HG02759 (cell line): ENCODE data around the gene ABCG5.

Source experiments
- ATAC-seq: cut with Tn5 transposase; IDR thresholded peaks from one replicate; pipeline ENCODE4 v1.9.1; 2021; ENCODE audit warnings: mild to moderate bottlenecking, moderate library complexity; ENCODE audit not compliant: unreplicated experiment

The ABCG5 gene

DNA sequence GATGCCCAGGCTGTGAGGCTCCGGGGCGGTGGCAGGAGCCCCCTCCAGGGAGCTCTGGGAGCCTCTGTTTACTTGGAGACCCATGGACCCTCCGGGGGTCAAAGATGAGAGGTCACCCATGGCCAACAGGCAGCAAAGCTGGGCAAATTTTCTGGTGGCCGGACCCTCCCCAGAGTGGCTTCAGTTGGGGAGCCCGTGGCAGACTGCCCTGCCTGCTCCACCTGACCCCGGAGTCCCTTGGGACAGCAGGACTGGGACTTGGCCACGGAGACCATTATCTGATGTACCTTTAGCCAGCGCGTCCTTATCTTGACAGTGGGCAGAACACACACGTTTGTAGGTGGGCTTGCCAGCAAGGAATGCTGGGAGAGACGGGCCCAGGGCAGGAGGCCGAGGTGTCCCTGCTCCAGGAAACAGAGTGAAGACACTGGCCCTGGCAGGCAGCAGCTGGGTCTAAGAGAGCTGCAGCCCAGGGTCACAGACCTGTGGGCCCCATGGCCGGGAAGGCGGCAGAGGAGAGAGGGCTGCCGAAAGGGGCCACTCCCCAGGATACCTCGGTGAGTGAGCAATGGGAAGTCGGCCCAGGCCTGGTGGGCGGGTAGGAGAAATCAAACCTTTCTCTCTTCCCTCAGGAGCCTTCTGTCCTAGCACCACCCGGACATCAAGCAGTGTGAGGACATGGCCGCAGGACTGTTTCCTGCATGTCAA is at the start of gene ABCG5, which contains the start of gene ABCG8:
Gene ABCG5, minus strand, starts transcription at position 280 of the 708 bp plus-strand sequence. Its CDS starts 160 bp downstream, at position 120.
Gene ABCG8, plus strand, starts transcription at position 412 of the 708 bp plus-strand sequence. Its CDS starts 83 bp downstream, at position 495.
- no peak for ATAC-seq

DNA sequence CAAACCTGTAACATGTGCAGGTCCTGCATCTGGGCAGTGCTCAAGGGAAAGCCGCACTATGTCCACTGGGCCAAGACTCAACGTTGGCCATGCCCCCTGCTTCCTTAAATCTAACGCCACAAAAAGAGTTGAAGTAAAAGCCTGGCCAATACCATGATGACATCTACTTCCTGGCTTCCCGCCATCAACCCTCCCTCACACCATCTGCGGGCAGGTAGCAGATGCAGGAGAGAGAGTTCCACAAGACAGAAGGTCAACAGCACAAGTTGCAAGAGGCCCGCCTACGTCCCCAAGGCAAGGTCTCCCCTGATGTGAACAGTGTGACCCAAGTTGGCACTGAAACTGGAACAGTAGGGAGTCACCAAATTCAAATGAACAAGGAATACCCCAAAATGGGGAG is 48.5 kb upstream of the ABCG5 start:
- no peak for ATAC-seq

DNA sequence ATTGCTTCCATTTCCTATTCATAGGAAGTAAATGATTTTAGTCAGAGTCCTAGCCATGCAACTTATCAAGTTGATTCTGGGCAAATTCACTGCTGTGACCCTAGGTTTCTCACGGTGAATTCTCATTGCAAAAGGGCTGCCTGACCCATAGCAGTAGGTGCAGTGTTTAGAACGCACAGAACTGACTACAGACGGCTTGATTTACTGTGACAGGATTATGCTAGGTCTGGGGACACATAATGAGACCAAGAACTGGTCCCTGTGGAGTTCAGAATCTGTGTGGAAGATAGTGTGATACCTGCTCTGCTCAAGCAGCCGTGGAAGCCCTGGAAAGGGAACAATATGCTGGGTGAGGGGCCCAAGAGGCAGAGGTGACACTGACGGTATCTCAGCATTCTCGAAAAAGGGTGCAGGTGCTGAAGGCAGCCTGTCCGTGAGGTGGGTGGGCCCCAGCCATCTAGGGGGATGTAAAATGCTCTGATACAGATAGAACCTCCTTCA is 46.5 kb upstream of the ABCG5 start:
- ATAC-seq, result no peak

DNA sequence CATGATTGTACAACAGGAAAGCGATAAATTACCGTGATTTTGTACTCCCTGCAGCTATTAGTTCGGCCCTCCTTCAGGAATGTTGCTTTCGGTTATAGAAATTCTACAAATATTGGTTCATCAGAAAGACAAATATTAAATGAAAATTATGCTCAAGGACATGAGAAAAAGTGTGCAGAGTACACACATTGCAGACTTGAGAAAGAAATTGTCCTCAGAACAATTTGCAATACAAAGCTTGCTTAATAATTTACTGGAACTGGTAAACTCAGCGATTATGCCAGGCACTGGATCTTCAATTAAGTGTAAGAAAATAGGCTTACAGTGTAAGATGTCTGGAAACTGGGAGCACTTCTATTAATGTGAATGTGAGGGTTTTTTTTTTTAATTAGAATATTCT is 46.0 kb upstream of the ABCG5 start:
- ATAC-seq, result no peak

DNA sequence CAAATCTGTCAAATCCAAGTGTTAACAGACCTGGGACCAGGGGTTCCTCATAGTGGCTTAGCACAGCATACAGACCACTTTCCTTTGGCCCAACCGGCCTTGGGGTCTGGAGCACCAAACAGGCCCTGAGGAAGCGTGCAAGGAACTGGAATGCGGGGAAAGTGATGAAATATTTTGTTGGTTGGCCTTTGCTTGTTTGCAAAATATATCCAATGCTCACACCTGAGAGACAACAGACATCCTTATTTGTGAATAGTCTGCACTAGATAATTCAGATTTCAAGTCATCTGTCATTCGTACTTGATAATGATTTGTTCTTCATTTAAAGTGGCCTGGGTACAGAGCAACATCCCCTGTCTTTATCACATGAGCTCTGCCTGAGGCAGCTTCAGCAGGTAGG is 43.7 kb upstream of the ABCG5 start:
- ATAC-seq, result no peak

DNA sequence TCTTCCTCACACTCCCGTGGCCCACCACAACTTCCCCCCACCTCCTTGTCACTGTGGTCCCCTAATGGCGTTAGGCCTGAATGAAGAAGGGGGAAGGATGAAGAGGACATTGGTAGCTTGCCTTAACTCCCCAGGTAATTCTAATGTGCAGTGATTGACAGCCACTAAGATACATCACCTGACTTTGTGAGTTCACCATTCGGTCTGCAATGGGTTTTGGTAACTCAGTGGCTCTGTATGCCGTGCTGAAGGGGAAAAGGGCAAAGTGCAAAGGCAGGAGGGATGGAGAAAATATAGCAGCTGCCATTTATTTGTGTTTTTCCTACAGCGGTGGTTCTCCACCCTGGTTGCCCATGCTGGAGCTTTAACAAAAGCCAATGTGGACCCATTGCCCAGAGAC is 42.3 kb upstream of the ABCG5 start:
- ATAC-seq, result no peak

DNA sequence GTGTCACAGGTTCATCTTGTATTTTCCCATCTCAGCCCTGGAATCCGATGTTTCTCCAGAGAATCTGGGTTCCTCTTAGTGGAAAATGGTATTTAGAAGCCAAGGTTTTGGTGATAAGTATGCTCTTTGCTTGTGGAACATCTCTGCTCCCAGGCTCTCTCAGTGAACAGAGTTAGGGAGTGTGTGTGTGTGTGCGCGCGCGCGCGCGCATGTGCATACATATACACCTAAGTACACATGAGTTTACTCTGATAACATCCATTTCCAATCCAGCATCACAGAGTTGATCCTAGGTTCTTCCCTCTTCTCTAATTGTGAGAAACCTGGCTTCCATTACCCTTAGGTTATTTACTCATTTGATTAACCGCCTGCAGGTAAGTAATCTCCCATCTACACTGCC is 41.8 kb upstream of the ABCG5 start:
- no peak for ATAC-seq

DNA sequence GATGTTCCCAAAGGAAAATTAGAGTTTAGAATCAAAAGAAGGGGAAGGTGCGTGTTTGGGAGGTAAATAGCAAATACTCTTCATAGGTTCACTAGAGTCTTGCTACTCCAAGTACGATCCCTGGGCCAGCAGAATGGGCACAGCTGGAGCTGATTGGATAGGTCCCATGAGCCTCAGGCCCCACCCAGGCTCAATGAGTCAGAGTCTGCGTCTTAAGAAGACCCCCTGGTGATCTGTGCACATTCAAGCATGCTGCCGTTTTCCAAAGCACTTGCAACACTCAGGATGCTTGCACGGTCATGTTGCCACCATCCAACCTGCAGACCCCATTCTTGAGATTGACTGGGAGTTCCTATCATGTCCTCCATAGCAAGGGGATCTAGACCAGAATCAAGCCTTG is 40.6 kb upstream of the ABCG5 start:
- no peak for ATAC-seq

DNA sequence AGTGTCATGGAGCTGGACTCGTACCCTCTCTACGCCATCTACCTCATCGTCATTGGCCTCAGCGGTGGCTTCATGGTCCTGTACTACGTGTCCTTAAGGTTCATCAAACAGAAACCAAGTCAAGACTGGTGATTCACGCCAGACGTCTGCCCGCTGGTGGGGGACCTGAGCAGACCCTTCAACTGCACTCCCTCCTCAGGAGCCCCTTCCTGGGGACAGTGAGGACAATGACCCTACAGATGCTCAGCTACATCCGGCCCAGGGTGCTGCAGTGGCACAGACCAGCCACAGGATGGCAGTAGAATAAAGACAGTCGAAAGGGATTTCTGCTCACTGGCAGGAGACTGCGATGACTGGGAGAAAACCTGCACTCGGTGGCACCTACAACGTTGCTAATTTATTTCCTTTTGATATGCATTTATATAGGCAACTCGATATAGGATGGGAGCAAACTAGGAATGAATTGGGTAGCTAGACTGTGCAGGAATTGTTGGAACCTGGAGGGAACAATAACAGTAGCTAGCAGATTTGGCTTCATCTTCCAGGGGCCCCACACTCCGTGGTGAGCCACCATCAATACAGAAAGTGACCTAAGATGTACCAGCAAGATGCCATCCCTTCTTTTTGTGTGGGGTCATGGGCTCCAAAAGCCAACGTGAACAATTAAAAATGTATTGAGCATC is 39.3 kb upstream of the ABCG5 start:
- no peak for ATAC-seq

DNA sequence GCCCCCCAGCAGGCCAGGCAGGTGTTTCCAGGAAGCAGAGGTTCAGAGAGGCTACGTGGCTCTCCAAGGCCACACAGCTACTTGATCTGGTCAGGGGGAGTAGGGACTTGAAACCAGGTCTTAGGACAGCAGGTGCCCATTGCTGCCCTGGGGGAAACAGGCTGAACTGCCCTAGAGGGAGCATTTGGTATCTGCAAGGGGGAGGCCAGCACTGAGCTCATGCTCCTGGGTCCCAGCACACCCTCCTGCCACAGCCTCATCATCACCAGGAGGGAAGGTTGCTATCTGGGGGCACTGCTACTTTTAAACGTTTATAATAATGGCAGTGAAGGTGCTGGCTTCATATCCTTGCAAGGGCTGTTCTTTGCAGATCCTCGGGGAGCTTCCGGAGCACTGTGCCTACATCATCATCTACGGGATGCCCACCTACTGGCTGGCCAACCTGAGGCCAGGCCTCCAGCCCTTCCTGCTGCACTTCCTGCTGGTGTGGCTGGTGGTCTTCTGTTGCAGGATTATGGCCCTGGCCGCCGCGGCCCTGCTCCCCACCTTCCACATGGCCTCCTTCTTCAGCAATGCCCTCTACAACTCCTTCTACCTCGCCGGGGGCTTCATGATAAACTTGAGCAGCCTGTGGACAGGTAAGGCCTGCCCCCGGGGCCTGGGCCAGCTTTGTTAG is 36.3 kb upstream of the ABCG5 start:
- no peak for ATAC-seq

DNA sequence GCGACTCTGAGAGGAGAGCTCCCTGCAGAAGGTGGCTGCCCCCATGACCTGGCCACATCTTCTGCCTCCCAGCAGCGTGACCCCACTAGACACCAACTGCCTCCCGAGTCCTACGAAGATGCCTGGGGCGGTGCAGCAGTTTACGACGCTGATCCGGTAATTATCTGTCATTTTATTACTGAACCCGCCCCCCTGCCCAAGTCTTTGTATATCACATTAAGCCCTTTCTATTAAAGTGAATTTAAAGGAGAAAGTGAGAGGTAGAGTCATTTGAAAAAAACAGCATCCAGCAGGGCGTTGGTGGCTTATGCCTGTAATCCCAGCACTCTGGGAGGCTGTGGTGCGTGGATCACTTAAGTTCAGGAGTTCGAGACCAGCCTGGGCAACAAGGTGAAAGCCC is 33.5 kb upstream of the ABCG5 start:
- no peak for ATAC-seq

DNA sequence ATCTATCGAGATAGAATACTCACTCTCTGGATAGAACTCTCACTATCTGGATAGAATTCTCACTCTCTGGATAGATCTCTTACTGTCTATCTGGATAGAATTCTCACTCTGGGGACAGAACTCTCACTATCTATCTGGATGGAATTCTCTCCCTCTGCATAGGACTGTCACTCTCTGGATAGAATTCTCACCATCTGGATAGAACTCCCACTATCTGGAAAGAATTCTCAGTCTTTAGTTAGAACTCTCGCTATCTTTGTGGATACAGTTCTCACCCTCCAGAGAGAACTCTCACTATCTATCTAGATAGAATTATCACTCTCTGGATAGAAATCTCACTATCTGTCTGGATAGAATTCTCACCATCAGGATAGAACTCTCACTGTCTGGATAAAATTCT is 16.7 kb upstream of the ABCG5 start:
- ATAC-seq, result no peak

DNA sequence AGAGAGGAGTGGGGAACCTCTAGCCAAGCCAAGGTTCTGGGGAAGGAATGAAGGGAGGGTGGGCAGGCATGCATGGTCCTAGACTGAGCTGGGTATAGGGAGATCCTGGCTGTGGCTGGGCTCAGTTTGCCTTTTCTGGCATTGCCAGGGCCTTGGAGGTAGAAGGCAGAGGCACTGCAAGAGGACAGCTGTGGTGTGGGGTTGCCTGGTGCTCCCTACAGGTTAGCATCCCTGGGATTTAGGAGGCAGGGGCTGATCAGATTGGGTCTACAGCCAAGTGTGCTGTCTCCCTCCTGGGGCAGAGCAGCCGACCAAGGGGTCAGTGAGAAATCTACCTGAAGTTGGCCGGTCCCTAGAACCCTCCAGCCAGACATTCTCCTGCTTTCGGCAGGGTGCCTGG is 16.0 kb upstream of the ABCG5 start:
- ATAC-seq, result no peak

DNA sequence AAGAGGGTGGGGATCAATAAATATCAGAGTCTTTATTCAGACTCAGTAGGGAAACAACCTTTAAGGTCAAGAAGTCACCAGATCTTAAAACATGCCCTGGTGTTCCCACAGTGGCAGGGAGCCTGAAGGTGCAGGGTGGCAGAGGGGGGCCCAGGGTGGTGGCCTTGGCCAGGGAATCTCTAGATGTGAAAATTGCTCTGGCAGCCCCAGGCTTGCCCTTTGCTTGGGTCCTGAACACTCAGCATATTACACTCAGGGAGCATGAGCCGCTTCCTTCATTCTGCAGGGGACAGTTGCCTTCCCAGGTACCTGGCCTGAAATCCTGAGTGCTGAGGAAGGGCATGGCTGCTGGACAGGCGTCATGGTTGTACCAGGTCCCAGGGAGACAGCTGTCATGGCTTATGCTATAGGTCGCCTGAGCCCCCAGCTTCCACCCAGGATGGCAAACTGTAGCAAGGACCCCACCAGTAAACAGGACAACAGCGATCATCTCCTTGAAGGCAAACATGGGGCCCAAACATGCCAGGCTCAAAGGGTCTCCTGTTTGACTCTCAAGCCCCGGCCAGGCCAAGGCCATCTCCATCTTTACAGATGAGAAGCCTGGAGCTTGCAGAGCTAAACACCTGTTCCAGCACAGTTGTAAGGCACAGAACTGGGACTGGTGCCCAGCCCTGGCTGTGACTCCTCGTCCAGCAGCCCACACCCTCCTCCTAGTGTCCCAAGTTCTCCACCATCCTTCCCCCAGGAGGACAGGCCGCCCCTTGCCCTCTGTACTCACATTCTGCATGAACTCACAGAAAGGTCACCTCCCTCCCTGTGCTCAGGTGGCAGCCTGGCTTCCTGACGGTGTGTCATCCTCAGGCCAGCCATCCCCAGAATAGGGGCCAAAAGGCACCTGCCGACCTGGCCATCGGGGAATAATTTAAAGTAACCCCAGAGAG is 14.8 kb upstream of the ABCG5 start:
- no peak for ATAC-seq

DNA sequence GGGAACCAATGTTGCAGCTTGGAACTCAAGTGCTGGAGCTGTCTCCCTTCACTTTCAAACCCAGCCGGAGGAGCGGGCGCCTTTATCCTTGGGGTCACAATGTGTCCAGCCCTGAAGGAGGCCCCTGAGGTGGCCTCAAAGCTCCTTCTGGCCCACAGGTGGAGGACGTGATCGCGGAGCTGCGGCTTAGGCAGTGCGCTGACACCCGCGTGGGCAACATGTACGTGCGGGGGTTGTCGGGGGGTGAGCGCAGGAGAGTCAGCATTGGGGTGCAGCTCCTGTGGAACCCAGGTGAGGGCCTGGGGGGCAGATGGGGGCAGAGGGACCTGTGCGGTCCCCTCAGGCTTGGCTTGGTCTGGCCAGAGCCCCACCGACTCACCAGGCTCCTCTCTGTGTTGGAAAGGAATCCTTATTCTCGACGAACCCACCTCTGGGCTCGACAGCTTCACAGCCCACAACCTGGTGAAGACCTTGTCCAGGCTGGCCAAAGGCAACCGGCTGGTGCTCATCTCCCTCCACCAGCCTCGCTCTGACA is 13.6 kb upstream of the ABCG5 start:
- no peak for ATAC-seq

DNA sequence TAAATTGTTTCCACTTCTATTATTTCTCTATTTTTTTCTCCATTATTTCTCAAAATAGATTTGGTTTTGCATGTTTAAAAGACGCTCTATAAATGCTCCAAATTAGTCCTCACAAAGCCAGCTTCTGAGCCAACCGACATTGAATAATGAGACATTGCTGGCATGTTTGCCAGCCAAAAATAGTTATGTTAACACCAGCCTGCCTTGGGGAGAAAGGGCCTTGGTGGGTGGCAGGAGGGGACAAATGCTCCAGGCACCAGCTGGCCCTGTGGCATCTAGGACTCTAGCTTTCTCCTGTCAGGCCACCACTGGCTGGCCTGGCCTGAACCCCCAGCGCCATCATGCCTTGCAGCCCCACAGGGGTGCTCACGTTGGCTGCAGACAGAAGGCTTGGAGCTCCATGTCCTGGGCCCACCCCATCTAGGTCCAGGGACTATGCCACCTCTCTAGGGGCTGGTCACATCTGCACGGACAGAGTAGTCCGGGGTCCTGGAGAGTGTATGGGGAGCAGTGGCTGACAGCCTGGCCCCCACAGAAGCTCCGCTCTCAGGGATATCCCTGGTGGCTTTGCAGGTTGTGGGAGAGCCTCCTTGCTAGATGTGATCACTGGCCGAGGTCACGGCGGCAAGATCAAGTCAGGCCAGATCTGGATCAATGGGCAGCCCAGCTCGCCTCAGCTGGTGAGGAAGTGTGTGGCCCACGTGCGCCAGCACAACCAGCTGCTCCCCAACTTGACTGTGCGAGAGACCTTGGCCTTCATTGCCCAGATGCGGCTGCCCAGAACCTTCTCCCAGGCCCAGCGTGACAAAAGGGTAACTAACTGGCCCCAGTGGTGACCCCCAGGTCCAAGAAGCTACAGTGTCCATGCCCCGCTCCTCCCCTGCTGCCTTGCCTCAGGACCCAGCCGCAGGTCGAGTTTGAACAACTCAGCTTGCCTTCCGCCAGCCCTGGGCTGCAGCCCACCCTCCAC is 12.7 kb upstream of the ABCG5 start:
- no peak for ATAC-seq

DNA sequence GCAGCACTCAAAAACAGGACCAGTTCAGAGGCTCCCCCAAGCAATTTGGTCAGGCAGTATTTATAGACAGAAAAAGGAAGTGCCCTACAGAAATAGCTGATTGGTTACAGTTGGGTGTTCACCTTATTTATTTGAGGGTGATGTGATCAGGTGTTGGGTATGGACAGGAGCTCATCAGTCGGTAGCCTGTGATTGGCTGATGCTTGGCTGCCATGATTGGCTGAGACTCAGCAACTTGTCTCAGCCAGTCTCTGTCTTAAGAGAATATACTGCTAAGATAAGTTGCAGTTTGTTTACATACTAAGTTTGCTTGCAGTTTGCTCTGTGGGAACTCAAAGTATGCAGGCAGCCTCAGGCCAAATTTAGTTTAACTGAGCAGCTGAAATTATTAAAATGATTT is 9.6 kb upstream of the ABCG5 start:
- no peak for ATAC-seq

DNA sequence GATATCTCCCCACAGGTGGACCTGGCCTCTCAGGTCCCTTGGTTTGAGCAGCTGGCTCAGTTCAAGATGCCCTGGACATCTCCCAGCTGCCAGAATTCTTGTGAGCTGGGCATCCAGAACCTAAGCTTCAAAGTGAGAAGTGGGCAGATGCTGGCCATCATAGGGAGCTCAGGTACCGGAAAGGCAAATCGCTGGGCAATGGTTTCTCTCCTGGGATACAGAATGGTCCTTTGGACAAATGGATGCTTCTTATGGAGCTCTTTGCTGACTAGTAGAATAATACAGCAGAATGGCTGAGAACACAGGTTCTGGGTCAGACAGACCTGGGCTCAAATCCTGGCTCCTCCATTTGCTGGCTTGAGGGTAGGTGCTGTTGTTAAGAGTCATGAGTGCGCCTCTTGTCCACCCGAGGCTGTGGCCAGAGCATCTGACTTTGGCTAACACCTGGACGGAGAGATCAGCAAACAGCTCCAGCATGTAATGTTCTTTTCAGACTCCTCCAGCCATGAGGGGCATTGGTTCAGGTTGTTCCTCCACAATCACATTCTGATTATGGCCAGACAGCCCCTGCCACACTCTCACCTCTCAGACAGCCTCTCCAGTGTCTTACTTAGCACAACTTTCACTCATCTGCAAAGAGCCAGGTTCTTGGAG is 7.6 kb upstream of the ABCG5 start:
- ATAC-seq, result no peak

DNA sequence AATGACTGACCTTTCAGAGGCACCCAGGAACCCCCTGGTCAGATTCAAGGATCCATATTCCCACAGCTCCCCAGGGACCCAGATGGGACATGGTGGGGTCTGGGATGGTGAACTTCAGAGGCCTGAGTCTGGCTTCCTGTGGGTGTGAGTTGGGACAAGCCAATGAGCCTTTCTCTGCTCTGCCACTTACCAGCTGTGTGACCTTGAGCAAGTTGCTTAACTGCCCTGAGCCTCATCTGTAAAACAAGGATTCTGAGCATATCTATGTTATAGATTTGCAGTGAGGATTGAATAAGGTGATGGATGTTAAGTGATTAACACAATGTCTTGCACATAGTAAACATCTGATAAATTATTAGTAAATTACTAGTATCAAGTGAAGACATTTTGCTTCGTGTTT is 6.5 kb upstream of the ABCG5 start:
- ATAC-seq, result no peak
